ENCODE data around the gene ACOT11. TPM values are rescaled to one million over a fixed set of nuclear protein-coding genes. Genes with fewer than 3 reads are reported as not detected.

Gene ACOT11
- total RNA-seq, 1 experiment from 2014 or later: 25.7 TPM

GRCh38 chr1:54575161-54575560, 27.1 kb downstream of the ACOT11 start:
- Histone ChIP-seq H3K4me1 (replicated peaks; ENCODE audit: insufficient read depth) (no peaks in the 10 kb centered on the region; the same call in 1 of the 2 replicates), H3K4me2 (no peak overlapping the region), H4K20me1 (ENCODE audit: insufficient read depth) (no peaks in the 10 kb centered on the region), H3K79me2 (ENCODE audit: low read depth) (no peaks in the 10 kb centered on the region), H3K27me3 (ENCODE audit: insufficient read depth, low read depth) (no peaks in the 10 kb centered on the region), H3K9me3 (ENCODE audit: insufficient read depth, low read depth) (no peaks in the 10 kb centered on the region), H3K27ac (no peak overlapping the region), H3K9me2 (ENCODE audit: insufficient read depth) (no peaks in the 10 kb centered on the region), H2AFZ (no peak overlapping the region), H3K36me3 (ENCODE audit: low read depth) (no peaks in the 10 kb centered on the region), H3K4me3 (no peak overlapping the region), H3F3A (ENCODE audit: insufficient read depth, low read depth) (0 out of 2 replicates have a peak, but pooled peaks cover 3% of the 10 kb centered on the region)
- TF ChIP-seq EZH2 (IDR thresholded peaks at IDR 0.05; ENCODE audit: low read depth): no peak
- TF ChIP-seq, protein P1, sequence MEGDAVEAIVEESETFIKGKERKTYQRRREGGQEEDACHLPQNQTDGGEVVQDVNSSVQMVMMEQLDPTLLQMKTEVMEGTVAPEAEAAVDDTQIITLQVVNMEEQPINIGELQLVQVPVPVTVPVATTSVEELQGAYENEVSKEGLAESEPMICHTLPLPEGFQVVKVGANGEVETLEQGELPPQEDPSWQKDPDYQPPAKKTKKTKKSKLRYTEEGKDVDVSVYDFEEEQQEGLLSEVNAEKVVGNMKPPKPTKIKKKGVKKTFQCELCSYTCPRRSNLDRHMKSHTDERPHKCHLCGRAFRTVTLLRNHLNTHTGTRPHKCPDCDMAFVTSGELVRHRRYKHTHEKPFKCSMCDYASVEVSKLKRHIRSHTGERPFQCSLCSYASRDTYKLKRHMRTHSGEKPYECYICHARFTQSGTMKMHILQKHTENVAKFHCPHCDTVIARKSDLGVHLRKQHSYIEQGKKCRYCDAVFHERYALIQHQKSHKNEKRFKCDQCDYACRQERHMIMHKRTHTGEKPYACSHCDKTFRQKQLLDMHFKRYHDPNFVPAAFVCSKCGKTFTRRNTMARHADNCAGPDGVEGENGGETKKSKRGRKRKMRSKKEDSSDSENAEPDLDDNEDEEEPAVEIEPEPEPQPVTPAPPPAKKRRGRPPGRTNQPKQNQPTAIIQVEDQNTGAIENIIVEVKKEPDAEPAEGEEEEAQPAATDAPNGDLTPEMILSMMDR (conservative IDR thresholded peaks at IDR 0.05): no peak
- intact Hi-C loops (cut with micrococcal nuclease; ENCODE audit: unreplicated experiment): no loop called here
- ChIA-PET POLR2A (ENCODE audit: unreplicated experiment) (no interaction called here), CTCF (no interaction called here)
- no TSS peak for BruUV-seq (replicated peaks)
- DNase-seq: no peak

GRCh38 chr1:54575605-54576290, 27.7 kb downstream of the ACOT11 start:
- no peak for DNase-seq
- Histone ChIP-seq H2AFZ (no peak overlapping the region), H3K79me2 (ENCODE audit: low read depth) (no peaks in the 10 kb centered on the region), H3F3A (ENCODE audit: insufficient read depth, low read depth) (0 out of 2 replicates have a peak, but pooled peaks cover 3% of the 10 kb centered on the region), H3K27me3 (ENCODE audit: insufficient read depth, low read depth) (no peaks in the 10 kb centered on the region), H3K4me3 (no peak overlapping the region), H4K20me1 (ENCODE audit: insufficient read depth) (no peaks in the 10 kb centered on the region), H3K9me2 (ENCODE audit: insufficient read depth) (no peaks in the 10 kb centered on the region), H3K4me2 (no peak overlapping the region), H3K9me3 (ENCODE audit: insufficient read depth, low read depth) (no peaks in the 10 kb centered on the region), H3K4me1 (replicated peaks; ENCODE audit: insufficient read depth) (no peaks in the 10 kb centered on the region; the same call in 1 of the 2 replicates), H3K27ac (no peak overlapping the region), H3K36me3 (ENCODE audit: low read depth) (no peaks in the 10 kb centered on the region)
- ChIA-PET POLR2A (ENCODE audit: unreplicated experiment) (no interaction called here), CTCF (no interaction called here)
- intact Hi-C loops (cut with micrococcal nuclease; ENCODE audit: unreplicated experiment): no loop called here
- BruUV-seq (replicated peaks): no TSS peak
- TF ChIP-seq, protein P1 (conservative IDR thresholded peaks at IDR 0.05): no peak
- no peak for TF ChIP-seq EZH2 (IDR thresholded peaks at IDR 0.05; ENCODE audit: low read depth)

DNA sequence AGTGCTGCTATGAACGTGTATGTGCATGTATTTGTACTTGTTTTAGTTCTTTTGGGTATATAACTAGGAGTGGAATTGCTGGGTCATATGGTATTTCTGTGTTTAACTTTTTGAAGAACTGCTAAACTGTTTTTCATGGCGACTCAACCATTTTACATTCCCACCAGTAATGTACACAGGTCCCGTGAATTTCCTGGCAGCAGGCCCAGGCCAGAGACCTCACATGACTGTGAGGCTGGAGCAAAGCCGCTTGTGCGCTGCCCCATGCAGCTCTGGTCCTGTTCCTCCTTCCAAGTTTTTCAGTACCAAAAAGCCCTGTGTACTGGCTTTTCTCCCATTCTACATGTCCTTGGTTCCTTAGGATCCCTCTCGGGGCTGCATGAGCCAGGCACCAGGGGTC, 29.6 kb downstream of the ACOT11 start:
- CTCF ChIA-PET: no interaction called here

More for the DNA sequence above, 29.6 kb downstream of the ACOT11 start:
- Histone ChIP-seq H3K4me2 (no peak overlapping the region), H3K36me3 (ENCODE audit: low read depth) (no peaks in the 10 kb centered on the region), H3K9me3 (ENCODE audit: insufficient read depth, low read depth) (no peaks in the 10 kb centered on the region), H3K27ac (no peak overlapping the region), H3K4me1 (replicated peaks; ENCODE audit: insufficient read depth) (no peaks in the 10 kb centered on the region), H3K79me2 (ENCODE audit: low read depth) (no peaks in the 10 kb centered on the region), H3F3A (ENCODE audit: insufficient read depth, low read depth) (no peaks in the 10 kb centered on the region), H3K27me3 (ENCODE audit: insufficient read depth, low read depth) (no peaks in the 10 kb centered on the region), H4K20me1 (ENCODE audit: insufficient read depth) (no peaks in the 10 kb centered on the region), H3K4me3 (no peak overlapping the region), H3K9me2 (ENCODE audit: insufficient read depth) (no peaks in the 10 kb centered on the region), H2AFZ (no peak overlapping the region)
- DNase-seq: peak in 1 of 2 experiments; percentile 25
- POLR2A ChIA-PET (ENCODE audit: unreplicated experiment): no interaction called here
- no TSS peak for BruUV-seq (replicated peaks)
- intact Hi-C loops (cut with micrococcal nuclease; ENCODE audit: unreplicated experiment): no loop called here
- TF ChIP-seq EZH2 (IDR thresholded peaks at IDR 0.05; ENCODE audit: low read depth): no peak

Data from PC-9 (cell line).